Astrocyte of the cerebellum (primary cell): ENCODE results near the gene GPSM1.

Experiments
- DNase-seq: peaks from one replicate; pipeline ENCODE4 v3.0.0-alpha.2; 2011; ENCODE audit warnings: low read depth
- H3K4me3 ChIP-seq: 2 replicates; pipeline ENCODE4 v1.5.1; 2011; ENCODE audit warnings: mild to moderate bottlenecking, low read depth, low read length, moderate library complexity
- CTCF ChIP-seq: IDR thresholded peaks from 2 replicates; pipeline ENCODE4 v1.5.1; 2012; ENCODE audit warnings: low read length, low read depth, moderate library complexity, mild to moderate bottlenecking; ENCODE audit errors: missing control alignments
- in situ Hi-C: cut with HindIII; loops from 2 replicates; pipeline ENCODE4 v1.10.0; 2017; ENCODE audit warnings: low sequenced_read_pairs

Gene GPSM1

GRCh38 chr9:136304456-136304855 lies 22.9 kb upstream of the GPSM1 start:
- H3K4me3 ChIP-seq: no peak overlapping the region
- DNase-seq: no peak
- TF ChIP-seq CTCF: no peak
- in situ Hi-C loops: no loop called here

- no peak overlapping the region for H3K4me3 ChIP-seq
- DNase-seq: no peak
- TF ChIP-seq CTCF: no peak
- in situ Hi-C loops: no loop called here
These were observed 22.4 kb upstream of the GPSM1 start for GRCh38 chr9:136304981-136305380.

- in situ Hi-C loops: no loop called here
- no peak overlapping the region for H3K4me3 ChIP-seq
- TF ChIP-seq CTCF: no peak
- DNase-seq: no peak
These were observed 21.5 kb upstream of the GPSM1 start for GRCh38 chr9:136305804-136306203.

- no peak overlapping the region for H3K4me3 ChIP-seq
- no peak for DNase-seq
- no peak for TF ChIP-seq CTCF
- in situ Hi-C loops: no loop called here
These were observed 20.8 kb upstream of the GPSM1 start for GRCh38 chr9:136306211-136307208.

GRCh38 chr9:136307215-136307750 lies 20.1 kb upstream of the GPSM1 start:
- no peak for DNase-seq
- no peak for TF ChIP-seq CTCF
- H3K4me3 ChIP-seq: no peak overlapping the region
- in situ Hi-C loops: no loop called here

- no peak for TF ChIP-seq CTCF
- in situ Hi-C loops: no loop called here
- H3K4me3 ChIP-seq: no peak overlapping the region
- DNase-seq: no peak
These were observed 19.2 kb upstream of the GPSM1 start for GRCh38 chr9:136308006-136308701.
